ENCODE results near the gene KRTAP2-2.
"Not testable (repeated sequence)": the region's sequence is repeated elsewhere in the genome, so short reads cannot be mapped to it uniquely, and the experiment has no call there.

The KRTAP2-2 gene

DNA sequence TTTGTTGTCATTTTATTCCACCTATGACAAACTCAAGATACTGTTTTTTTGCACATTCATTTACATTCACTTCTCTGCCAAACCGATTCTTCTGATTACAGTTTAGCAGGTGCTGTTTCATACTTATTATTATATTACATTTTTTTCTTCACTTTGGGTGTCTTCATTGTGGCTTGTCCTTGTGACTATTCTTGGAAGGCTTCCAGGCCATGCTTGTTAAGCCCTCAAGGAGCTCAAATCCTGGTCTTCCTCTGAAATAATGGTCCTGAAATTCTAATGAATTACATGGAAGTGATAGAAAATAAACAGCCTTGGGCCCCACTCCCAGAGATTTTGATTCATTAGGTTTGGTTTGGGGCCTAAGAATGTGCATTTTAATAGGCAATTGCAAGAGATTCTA is 9.3 kb upstream of the KRTAP2-2 start:
- no peak for DNase-seq

GRCh38 chr17:41063449-41063848 is 8.4 kb upstream of the KRTAP2-2 start:
- DNase-seq: no peak

- DNase-seq: no peak
These were observed 6.9 kb upstream of the KRTAP2-2 start for GRCh38 chr17:41061964-41062363.

DNA sequence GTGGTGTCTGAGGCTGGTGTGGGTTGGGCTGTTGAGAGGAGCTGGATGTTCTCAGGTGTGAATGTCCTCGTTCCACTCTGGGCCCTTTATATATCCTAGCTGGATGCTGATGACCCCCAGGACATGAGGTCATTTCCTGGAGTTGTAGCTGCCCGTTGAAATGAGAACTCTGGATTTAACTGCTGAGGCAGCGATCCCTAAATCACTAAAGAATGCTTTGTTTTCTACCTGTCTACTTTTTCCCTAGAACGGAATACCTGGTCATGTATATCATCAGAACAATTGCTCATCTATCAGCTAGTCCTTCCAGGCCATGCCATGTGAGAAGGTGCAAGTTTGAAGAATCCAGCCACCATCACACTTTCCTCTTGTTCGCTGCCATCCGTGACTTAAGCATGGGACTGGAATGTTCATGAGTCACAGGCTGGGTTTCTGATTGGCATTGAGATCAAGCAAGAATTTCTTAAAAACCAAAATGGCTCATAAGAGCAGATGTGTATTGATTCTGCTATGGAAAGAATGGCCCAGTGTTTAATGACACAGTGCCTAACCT is 5.1 kb upstream of the KRTAP2-2 start, which contains the start of gene KRTAP2-3:
TSS of gene KRTAP2-3 (minus strand) at position 63 of the 553 bp plus-strand sequence. CDS start 64 bp downstream, outside the sequence.
- DNase-seq: no peak

DNA sequence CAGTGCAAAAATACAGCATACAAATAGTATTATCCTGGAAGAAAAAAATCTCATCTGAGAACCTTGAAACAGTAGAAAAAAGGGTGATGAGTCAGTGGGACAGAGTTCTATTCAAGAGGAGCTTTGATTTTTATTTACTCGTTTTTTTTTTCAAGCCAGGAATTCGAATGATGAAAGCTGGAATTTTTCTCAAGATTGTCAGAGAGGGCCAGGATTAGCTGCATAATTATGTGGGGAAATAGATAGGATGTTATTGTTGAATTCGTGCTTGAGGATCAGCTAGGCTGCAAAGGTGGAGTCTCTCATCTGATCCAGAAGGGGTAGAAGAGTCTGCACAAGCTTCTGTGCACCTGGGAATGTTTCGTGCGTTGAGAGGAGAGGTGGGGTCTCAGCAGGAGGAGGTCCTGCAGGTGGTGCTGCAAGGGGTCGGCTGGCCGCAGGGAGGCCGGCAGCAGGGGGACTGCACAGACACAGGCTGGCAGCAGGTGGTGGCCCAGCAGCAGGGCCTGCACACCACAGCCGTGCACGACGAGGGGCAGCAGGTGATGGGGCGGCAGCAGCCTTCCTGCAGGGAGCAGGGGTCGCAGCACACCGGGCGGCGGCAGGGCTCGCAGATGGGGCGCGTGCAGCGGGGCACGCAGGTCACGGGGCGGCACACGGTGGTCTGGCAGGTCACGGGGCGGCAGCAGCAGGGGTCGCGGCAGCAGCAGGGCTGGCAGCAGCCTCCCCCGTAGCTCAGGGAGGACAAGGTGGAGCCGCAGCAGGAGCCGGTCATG is 4.4 kb upstream of the KRTAP2-2 start:
- not testable (repeated sequence) for DNase-seq

- no peak for DNase-seq
These were observed 3.7 kb upstream of the KRTAP2-2 start for GRCh38 chr17:41058741-41059140.

GRCh38 chr17:41057547-41057946 is 2.5 kb upstream of the KRTAP2-2 start:
- DNase-seq: no peak

DNA sequence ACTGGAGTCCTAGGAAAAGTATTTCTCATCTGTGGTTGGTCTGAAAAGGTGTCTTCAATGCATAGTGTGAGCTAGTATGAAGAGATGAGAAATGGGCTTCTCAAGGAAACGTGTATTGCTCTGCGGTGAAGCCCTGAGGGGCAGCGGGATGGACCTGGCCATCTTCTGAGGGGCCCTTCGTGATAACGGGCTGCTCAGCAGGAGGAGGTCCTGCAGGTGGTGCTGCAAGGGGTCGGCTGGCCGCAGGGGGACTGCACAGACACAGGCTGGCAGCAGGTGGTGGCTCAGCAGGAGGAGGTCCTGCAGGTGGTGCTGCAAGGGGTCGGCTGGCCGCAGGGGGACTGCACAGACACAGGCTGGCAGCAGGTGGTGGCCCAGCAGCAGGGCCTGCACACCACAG is 474 bp downstream of the KRTAP2-2 start:
- DNase-seq: not testable (repeated sequence)

- DNase-seq: no peak
These were observed 1.0 kb downstream of the KRTAP2-2 start for GRCh38 chr17:41054025-41054424.

DNA sequence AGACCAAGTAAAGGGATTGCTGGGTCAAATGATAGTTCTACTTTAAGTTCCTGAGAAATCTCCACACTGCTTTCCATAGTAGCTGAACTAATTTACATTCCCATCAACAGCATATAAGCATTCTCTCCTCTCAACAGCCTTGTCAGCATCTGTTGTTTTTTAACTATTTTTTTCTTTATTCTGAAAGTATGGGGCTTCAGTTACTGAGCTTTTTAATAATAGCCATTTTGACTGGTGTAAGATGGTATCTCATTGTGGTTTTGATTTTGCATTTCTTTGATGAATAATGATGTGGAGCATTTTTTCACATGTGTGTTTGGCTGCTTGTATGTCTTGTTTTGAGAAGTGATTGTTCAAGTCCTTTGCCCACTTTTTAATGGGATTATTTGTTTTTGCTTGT is 2.5 kb downstream of the KRTAP2-2 start:
- no peak for DNase-seq

DNA sequence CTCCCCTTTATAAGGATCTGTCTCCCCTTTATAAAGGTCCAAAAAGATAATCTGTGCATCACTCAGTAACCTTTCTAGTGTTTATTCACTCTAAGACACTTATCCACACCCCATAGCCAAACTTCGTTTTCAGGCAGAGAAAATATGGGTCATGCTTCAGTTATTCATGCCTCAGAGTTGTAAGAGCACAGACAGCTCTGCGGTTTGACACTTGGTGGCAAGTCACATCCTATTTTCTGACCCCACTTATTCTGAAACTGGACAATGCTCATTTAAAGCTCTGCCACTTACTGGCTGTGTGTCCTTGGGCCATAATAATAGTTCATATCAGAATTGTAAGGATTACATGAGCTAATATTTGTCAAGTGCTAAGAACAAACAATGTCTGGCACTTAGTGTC is 5.9 kb downstream of the KRTAP2-2 start:
- DNase-seq: no peak

DNA sequence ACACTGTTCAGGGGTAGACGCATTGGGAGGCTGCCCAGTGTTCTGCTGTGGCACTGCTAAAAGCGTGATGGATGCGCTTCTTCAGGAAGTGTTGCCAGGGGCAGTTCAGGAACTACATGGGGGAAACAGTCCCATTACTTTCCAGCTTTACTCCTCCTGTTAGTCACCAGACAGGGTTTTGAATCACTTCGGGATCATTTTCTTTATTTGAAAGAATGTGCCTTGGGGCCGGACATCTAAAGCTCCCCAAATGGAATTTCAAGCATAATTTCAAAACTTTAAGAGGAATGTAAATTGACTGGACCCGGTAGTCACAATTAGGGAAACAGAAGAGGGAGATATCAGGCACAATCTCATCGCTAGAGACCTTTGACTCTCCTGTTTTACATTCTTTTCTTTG is 6.6 kb downstream of the KRTAP2-2 start:
- no peak for DNase-seq

DNA sequence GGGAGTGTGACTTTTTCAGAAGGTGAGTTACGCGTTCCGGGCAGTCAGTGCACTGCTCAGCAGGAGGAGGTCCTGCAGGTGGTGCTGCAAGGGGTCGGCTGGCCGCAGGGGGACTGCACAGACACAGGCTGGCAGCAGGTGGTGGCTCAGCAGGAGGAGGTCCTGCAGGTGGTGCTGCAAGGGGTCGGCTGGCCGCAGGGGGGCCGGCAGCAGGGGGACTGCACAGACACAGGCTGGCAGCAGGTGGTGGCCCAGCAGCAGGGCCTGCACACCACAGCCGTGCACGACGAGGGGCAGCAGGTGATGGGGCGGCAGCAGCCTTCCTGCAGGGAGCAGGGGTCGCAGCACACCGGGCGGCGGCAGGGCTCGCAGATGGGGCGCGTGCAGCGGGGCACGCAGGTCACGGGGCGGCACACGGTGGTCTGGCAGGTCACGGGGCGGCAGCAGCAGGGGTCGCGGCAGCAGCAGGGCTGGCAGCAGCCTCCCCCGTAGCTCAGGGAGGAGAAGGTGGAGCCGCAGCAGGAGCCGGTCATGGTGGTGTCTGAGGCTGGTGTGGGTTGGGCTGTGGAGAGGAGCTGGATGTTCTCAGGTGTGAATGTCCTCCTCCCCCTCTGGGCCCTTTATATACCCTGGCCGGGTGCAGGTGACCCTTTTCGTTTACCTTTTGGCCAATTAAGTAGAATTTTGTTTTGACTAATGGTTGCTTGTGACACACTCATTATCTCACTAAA is 8.1 kb downstream of the KRTAP2-2 start, which contains the start of gene KRTAP2-1:
TSS of gene KRTAP2-1 (minus strand) at position 582 of the 731 bp plus-strand sequence. CDS start at position 533, 49 bp downstream.
- not testable (repeated sequence) for DNase-seq

GRCh38 chr17:41042953-41043352 is 12.1 kb downstream of the KRTAP2-2 start:
- no peak for DNase-seq

GRCh38 chr17:41040783-41041571 is 14.1 kb downstream of the KRTAP2-2 start, which contains the start of gene KRTAP1-1:
Gene KRTAP1-1 (minus strand): TSS chr17:41041450. CDS start chr17:41041397, 53 bp downstream.
- DNase-seq: not testable (repeated sequence)

GRCh38 chr17:41037853-41038350 is 17.1 kb downstream of the KRTAP2-2 start:
- no peak for DNase-seq

GRCh38 chr17:41034346-41034935 is 20.6 kb downstream of the KRTAP2-2 start, which contains the start of gene KRTAP1-3:
Gene KRTAP1-3 (minus strand): TSS chr17:41034874. CDS start chr17:41034821, 53 bp downstream.
- not testable (repeated sequence) for DNase-seq

DNA sequence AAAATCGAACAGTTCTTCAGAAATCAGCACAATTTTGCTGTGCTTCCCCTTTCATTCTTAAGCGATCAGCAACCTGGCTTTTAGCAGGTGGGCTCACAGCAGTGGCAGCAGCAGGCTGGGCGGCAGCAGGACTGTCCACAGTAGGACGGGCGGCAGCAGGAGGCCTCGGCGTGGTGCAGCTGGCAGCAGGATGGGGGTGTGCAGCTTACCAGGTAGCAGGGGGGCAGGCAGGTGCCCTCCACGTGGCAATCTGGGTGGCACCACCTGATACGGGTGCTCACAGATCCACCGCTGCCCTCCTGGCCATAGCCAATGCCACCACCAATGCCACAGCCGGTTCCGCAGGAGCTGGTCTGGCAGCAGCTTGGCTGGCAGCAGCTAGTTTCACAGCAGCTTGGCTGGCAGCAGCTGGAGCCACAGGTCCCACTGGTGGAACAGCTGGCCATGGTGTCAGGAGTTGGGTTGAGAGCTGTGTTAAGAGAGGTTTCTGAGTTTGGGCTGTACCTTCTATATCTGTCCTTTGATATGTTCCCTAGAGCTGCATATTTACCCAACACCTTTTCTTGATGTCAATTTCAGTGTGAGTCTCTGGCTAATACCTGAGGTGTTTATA is 25.3 kb downstream of the KRTAP2-2 start, which contains the start of gene KRTAP1-4:
TSS of gene KRTAP1-4 (minus strand) at position 563 of the 613 bp plus-strand sequence. CDS start at position 446, 117 bp downstream.
- DNase-seq: no peak

DNA sequence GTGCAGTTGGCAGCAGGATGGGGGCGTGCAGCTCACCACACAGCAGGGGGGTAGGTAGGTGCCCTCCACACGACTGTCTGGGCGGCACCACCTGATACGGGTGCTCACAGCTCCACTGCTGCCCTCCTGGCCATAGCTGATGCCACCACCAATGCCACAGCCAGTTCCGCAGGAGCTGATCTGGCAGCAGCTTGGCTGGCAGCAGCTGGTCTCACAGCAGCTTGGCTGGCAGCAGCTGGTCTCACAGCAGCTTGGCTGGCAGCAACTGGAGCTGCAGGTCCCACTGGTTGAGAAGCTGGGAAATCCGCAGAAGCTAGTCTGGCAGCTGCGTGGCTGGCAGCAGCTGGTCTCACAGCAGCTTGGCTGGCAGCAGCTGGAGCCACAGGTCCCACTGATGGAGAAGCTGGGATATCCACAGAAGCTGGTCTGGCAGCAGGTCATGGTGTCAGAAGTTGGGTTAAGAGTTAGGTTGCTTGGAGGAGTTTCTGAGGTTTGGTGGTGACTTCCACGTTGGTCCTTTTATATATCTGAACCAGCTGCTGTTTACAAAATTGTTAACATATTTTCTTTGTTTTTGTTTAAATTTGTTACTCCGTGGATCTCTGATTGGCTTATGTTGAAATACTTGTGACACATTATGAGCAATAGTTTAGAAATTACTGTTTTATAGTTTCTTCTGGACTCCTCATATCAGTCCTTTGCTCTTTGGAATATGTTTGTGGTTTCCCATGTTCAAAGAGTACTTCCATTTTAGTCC is 28.1 kb downstream of the KRTAP2-2 start, which contains the start of gene KRTAP1-5:
TSS of gene KRTAP1-5 (minus strand) at position 494 of the 757 bp plus-strand sequence. CDS start at position 441, 53 bp downstream.
- no peak for DNase-seq

DNA sequence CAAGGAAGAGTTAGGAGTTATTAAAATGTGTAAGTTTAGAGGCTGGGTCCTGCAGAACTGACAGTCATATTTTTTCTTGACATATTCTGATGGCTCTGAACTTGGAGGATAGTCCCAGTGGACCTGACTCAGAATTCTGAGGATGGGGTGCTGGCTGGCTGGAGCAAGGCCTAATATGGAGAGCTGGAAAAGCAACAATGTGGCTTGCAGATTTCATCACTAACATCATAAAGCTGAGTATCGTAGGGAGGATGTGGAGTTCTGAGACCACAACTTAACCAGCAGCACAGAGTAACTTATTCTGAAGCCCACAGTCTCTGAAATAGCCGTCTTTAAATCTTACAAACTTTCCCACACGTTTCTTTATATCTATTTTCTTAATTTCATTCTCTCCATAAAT is 30.3 kb downstream of the KRTAP2-2 start:
- no peak for DNase-seq
